GM21360 (cell line): ENCODE data around the gene SPSB1.

Source experiments
- ATAC-seq: cut with Tn5 transposase; IDR thresholded peaks from one replicate; pipeline ENCODE4 v1.9.1; 2021; ENCODE audit warnings: mild to moderate bottlenecking, moderate library complexity; ENCODE audit not compliant: unreplicated experiment

The SPSB1 gene

GRCh38 chr1:9416506-9416905, 123.8 kb downstream of the SPSB1 start:
- ATAC-seq: no peak

- ATAC-seq: no peak
Measured at GRCh38 chr1:9416918-9417500, 124.3 kb downstream of the SPSB1 start.

- no peak for ATAC-seq
Measured at GRCh38 chr1:9417695-9418094, 125.0 kb downstream of the SPSB1 start.

GRCh38 chr1:9418851-9419250, 126.2 kb downstream of the SPSB1 start:
- no peak for ATAC-seq
